GM18870 (cell line): ENCODE results near the gene RPL13A.

ENCODE experiments used
- ATAC-seq: cut with Tn5 transposase; IDR thresholded peaks from one replicate; pipeline ENCODE4 v1.9.1; 2021; ENCODE audit warnings: moderate library complexity; ENCODE audit not compliant: unreplicated experiment

RPL13A gene

GRCh38 chr19:49479975-49480628 is 7.3 kb upstream of the RPL13A start:
- no peak for ATAC-seq

GRCh38 chr19:49481020-49481683 is 6.3 kb upstream of the RPL13A start:
- no peak for ATAC-seq

DNA sequence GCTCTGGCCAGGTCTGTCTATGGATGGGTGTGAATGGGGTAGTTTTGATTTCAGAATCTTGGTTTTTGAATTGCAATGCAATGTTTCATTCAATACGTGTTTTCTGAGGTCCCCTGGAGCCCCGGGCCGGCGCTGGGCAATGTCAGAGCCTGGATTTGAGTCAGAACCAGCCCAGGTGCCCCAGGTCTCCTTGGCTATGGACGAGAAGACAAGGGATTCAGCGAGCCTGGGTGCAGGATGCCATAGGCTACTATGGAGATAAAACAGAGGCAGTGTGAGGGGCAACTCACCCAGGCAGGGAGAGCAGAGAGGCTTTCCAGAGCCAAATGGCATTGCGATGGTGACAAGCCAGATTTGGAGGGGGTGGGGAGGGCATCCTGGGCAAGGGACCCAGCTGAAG is 1.2 kb upstream of the RPL13A start:
- ATAC-seq, result no peak

DNA sequence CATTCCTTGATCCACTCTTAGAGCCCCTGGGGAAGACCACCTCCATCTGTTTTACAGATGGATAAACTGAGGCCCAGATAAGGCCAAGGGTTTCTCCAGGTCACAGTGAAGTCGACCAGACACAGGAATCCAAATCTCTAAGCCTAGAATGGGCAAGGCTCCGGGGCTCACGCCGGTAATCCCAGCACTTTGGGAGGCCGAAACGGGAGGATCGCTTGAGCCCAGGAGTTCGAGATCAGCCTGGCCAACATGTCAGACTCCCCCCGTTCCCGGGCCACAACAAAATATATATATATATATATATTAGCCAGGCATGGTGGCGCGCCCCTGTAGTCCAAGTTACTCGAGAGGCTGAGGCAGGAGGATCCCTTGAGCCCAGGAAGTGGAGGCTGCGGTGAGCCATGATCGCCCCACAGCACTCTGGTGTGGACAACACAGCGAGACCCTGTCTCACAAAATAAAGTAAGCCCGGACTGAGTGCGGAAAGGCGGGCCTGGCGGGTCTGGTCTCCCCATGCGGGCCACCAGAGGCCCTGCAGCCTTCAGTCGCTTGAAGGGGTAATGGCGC is 615 bp upstream of the RPL13A start:
- ATAC-seq, result no peak

GRCh38 chr19:49488046-49488862 is 846 bp downstream of the RPL13A start:
- ATAC-seq, result no peak

DNA sequence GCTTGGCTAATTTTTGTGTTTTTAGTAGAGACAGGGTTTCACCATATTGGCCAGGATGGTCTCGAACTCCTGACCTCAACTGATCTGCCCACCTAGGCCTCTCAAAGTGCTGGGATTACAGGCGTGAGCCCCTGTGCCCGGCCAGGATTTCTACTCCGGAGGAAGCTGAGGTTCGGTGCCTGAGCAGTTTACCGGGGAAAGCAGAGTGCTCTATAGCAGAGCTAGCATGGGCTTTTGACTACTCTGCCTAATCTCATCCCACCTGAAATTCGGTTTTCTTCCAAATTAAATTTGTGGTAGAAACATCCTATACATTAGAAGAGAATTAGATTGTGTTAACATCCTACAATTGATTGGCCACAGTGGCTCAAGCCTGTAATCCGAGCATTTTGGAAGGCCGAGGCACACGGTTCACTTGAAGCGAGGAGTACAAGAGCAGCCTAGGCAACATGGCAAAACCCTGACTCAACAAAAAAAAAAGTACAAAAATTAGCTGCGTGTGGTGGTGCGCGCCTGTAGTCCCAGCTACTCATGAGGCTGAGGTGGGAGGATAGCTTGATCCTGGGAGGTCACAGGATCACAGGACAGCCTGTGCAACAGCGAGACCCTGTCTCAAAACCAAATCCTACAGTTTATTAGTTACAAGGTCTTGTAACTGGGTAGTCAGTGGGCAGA is 1.6 kb downstream of the RPL13A start:
- ATAC-seq, result no peak

DNA sequence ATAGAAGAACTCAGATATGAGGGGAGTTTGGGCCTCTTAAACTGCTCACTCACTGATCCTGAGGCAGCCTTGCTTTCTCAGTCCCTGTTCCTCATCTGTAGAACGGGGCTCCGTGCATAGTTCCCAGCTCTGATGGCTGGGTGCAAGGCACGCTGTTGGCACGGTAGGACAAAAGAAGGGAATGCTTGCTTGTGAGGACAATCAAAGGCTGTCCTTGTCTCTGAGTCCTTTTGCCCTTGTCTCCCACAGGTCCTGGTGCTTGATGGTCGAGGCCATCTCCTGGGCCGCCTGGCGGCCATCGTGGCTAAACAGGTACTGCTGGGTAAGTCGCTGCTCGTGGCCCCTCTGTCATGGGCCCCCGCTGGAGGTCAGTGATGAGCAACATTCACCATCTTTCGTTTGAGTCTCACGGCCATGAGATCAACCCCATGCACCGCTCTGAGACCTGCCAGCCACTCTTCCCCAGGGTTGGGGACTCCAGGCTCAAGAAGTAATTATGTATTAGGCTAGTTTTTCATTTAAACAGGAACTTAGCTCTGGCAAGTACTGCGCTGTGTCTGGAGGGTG is 2.3 kb downstream of the RPL13A start:
- ATAC-seq, result no peak

GRCh38 chr19:49490287-49491029 is 3.0 kb downstream of the RPL13A start:
- ATAC-seq, result no peak

- ATAC-seq, result no peak
Observed at GRCh38 chr19:49491030-49491803, 3.8 kb downstream of the RPL13A start.

DNA sequence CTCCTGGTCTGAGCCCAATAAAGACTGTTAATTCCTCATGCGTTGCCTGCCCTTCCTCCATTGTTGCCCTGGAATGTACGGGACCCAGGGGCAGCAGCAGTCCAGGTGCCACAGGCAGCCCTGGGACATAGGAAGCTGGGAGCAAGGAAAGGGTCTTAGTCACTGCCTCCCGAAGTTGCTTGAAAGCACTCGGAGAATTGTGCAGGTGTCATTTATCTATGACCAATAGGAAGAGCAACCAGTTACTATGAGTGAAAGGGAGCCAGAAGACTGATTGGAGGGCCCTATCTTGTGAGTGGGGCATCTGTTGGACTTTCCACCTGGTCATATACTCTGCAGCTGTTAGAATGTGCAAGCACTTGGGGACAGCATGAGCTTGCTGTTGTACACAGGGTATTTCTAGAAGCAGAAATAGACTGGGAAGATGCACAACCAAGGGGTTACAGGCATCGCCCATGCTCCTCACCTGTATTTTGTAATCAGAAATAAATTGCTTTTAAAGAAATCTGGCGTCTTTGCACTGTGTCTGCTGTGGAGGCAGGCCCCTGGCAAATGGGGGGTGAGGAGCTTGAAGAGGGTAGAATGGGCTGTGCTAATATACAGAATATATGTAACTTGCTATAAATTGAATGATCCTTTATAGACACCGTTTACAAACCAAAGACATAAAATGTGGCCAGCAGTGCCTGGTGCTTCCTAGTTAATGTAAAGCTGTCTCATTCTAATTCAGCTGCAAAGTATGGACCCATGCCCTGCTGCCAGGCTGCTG is 4.6 kb downstream of the RPL13A start:
- no peak for ATAC-seq

GRCh38 chr19:49492573-49493405 is 5.4 kb downstream of the RPL13A start:
- ATAC-seq, result no peak

DNA sequence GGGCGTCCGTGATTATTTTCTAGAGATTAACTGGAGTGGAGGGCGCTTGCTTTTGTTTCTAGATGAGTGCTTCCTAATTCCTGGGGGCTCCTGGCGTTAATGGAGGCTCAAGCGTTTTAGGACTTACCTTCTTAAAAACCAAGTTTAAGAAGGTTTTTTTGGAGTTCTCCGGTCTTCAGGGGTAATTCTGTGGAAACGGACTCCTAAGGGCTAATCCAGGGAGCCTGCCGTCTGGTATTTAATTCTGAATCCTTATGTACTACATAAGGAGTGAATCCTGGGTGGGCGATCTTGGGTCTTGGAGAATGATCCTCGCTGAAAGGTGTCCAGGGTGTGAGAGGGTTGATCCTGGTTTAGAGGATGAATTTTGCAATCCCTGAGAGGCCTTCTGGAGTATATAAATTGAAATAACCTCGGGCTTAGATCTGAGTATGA is 9.2 kb downstream of the RPL13A start:
- no peak for ATAC-seq

DNA sequence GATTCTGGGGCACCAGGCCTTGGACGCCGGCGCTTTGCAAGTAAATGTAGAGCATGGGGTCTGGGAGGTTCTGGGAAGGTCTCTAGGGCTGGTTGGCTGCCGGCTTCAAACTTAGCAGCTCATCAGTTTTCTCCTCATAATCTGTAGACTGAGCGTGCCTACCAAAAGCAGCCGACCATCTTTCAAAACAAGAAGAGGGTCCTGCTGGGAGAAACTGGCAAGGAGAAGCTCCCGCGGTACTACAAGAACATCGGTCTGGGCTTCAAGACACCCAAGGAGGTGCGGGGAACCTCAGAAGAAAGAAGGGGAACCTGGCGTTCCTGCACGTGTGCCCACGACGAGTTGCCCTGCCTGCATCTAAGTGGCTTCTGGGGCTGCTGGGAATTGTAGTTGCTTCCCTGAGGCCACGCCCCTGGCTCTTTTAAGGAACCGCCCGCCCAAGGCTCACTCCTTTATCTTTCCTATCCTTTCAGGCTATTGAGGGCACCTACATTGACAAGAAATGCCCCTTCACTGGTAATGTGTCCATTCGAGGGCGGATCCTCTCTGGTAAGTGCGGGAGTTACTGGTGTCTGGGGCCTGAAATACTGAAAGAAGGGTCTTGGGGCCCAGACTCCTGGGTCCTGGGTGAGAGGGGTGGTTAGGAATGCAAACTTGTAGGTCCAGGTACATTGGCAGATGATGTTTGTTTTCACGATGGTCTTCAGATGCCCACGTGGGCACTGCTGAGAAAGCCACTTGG is 9.8 kb downstream of the RPL13A start:
- no peak for ATAC-seq

GRCh38 chr19:49497789-49498103 is 10.3 kb downstream of the RPL13A start:
- ATAC-seq, result no peak

DNA sequence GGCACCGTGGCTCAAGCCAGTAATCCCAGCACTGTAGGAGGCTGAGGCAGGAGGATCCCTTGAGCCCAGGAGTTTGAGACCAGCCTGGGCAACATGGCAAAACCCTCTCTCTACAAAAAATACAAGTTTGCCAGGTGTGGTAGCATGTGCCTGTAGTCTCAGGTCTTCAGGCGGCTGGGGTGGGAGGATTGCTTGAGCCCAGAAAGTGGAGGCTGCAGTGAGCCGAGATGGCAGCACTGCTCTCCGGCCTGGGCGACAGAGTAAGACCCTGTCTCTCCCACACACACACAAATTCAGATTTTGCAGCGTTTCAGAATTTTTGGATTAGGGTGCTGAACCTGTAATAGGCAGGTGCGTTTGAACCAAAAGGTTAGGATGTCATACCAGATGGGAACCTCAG is 11.1 kb downstream of the RPL13A start:
- ATAC-seq, result no peak

GRCh38 chr19:49499030-49499670 is 11.7 kb downstream of the RPL13A start:
- ATAC-seq, result no peak
